ENCODE results near the gene KIAA0930.

DNA sequence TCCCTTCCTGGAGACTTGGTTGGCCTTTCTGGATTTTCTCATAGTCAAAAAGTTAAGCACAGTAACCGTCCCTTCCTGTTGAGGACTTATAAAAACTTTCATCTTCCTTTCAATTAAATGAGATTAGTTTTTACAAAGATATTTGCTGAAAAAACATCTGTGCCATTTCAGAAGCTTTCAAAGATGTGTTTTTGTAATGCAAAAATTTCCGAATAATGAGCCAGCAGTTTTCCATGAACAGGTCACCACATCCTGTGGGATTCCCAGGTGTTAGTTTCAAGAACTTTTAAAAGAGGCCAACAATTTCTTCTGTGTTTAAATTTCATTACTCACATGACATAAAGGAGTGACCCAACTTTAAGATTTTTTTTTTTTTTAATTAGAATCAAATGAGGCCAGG lies 58.9 kb downstream of the KIAA0930 start:
- TF ChIP-seq, protein P1, sequence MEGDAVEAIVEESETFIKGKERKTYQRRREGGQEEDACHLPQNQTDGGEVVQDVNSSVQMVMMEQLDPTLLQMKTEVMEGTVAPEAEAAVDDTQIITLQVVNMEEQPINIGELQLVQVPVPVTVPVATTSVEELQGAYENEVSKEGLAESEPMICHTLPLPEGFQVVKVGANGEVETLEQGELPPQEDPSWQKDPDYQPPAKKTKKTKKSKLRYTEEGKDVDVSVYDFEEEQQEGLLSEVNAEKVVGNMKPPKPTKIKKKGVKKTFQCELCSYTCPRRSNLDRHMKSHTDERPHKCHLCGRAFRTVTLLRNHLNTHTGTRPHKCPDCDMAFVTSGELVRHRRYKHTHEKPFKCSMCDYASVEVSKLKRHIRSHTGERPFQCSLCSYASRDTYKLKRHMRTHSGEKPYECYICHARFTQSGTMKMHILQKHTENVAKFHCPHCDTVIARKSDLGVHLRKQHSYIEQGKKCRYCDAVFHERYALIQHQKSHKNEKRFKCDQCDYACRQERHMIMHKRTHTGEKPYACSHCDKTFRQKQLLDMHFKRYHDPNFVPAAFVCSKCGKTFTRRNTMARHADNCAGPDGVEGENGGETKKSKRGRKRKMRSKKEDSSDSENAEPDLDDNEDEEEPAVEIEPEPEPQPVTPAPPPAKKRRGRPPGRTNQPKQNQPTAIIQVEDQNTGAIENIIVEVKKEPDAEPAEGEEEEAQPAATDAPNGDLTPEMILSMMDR (IDR thresholded peaks at IDR 0.05): no peak
- no peak for TF ChIP-seq POLR2A (IDR thresholded peaks at IDR 0.05)
- no peak for TF ChIP-seq POLR2AphosphoS5 (IDR thresholded peaks at IDR 0.05)
